Vagina (tissue), 2 donors: ENCODE results near the gene DMGDH. TPM values are rescaled to one million over a fixed set of nuclear protein-coding genes. Genes with fewer than 3 reads are reported as not detected.
A peak's percentile ranks its signal among the peaks of the same experiment; 100 is the strongest.

Experiments
- DNase-seq, 2 donors: peaks; one replicate each; pipeline ENCODE4 v3.0.0-alpha.2; 2017; ENCODE audit errors: extremely low spot score in 2 of 2
- H3K27ac ChIP-seq: fragments of 200-600 bp; sonication (generic); one replicate; pipeline ENCODE4 v1.5.1; 2019
- H3K27me3 ChIP-seq: fragments of 200-600 bp; sonication (generic); one replicate; pipeline ENCODE4 v1.5.1; 2019
- H3K36me3 ChIP-seq, 2 donors: fragments of 200-600 bp; sonication (generic); one replicate each; pipeline ENCODE4 v1.5.1; 2017 to 2019
- H3K4me1 ChIP-seq: fragments of 200-600 bp; sonication (generic); one replicate; pipeline ENCODE4 v1.5.1; 2019
- H3K4me3 ChIP-seq, 2 donors: fragments of 200-600 bp; sonication (generic); 1 replicate in 1 of 2; 2 replicates in 1 of 2; pipeline ENCODE4 v1.5.1; 2016 to 2019
- H3K9me3 ChIP-seq: fragments of 200-600 bp; sonication (generic); one replicate; pipeline ENCODE4 v1.5.1; 2019
- CTCF ChIP-seq, 3 experiments: fragments of 450-650 bp in 2 of 3; fragments of 200-600 bp in 1 of 3; sonication (generic) in 1 of 3; IDR thresholded peaks; one replicate each; pipeline ENCODE4 v1.5.1; 2017 to 2019; ENCODE audit warnings: antibody characterized with exemption in 3 of 3, mild to moderate bottlenecking in 2 of 3, moderate library complexity in 2 of 3
- POLR2A ChIP-seq, 2 donors: fragments of 450-650 bp; IDR thresholded peaks; one replicate each; pipeline ENCODE4 v1.6.1; 2017; ENCODE audit warnings: antibody characterized with exemption in 2 of 2, mild to moderate bottlenecking in 2 of 2, moderate library complexity in 2 of 2
- POLR2AphosphoS5 ChIP-seq, 2 donors: sonication (generic); formaldehyde crosslinking; IDR thresholded peaks; one replicate each; pipeline ENCODE4 v1.9.0; 2017; ENCODE audit warnings: antibody characterized with exemption in 2 of 2, mild to moderate bottlenecking in 2 of 2, low read depth in 1 of 2; ENCODE audit not compliant: insufficient read depth in 1 of 2
- intact Hi-C: fragments of 100-400 bp; cut with DNase I; formaldehyde crosslinking; loops from one replicate; pipeline ENCODE4 v1.15.1; 2023
- total RNA-seq: library from RNA; depleted of rRNA; stranded (reverse); fragments of >200 nt; gene quantifications from one replicate; pipeline ENCODE4 v1.2.3, GENCODE V29; 2016

DMGDH gene
- total RNA-seq, 1 donor from 2014 or later: 4.2 TPM

- no peaks in the 10 kb centered on the region for H3K27me3 ChIP-seq
- TF ChIP-seq POLR2A (IDR thresholded peaks at IDR 0.05): no peak
- no peak for TF ChIP-seq POLR2AphosphoS5 (IDR thresholded peaks at IDR 0.05; ENCODE audit: insufficient read depth in 1 of 2, low read depth in 1 of 2)
- TF ChIP-seq CTCF (IDR thresholded peaks at IDR 0.05): no peak
- H3K36me3 ChIP-seq: no peaks in the 10 kb centered on the region
- no peak for DNase-seq
- no peaks in the 10 kb centered on the region for H3K9me3 ChIP-seq
- H3K4me1 ChIP-seq: no peaks in the 10 kb centered on the region
- H3K4me3 ChIP-seq: no peak overlapping the region
- intact Hi-C loops: no loop called here
- no peak overlapping the region for H3K27ac ChIP-seq
Observed at GRCh38 chr5:79032782-79033181, 36.7 kb downstream of the DMGDH start.

GRCh38 chr5:79032031-79032695, 37.3 kb downstream of the DMGDH start:
- no peaks in the 10 kb centered on the region for H3K4me1 ChIP-seq
- H3K27ac ChIP-seq: no peak overlapping the region
- no peaks in the 10 kb centered on the region for H3K27me3 ChIP-seq
- DNase-seq: no peak
- no peak overlapping the region for H3K4me3 ChIP-seq
- TF ChIP-seq CTCF (IDR thresholded peaks at IDR 0.05): no peak
- TF ChIP-seq POLR2A (IDR thresholded peaks at IDR 0.05): no peak
- no peaks in the 10 kb centered on the region for H3K9me3 ChIP-seq
- H3K36me3 ChIP-seq: no peaks in the 10 kb centered on the region
- intact Hi-C loops: no loop called here

- Histone ChIP-seq H3K27ac (no peak overlapping the region), H3K4me1 (no peaks in the 10 kb centered on the region), H3K4me3 (no peak overlapping the region), H3K27me3 (no peaks in the 10 kb centered on the region), H3K36me3 (no peaks in the 10 kb centered on the region), H3K9me3 (no peaks in the 10 kb centered on the region)
- no peak for TF ChIP-seq CTCF (IDR thresholded peaks at IDR 0.05)
- TF ChIP-seq POLR2AphosphoS5 (IDR thresholded peaks at IDR 0.05; ENCODE audit: insufficient read depth in 1 of 2, low read depth in 1 of 2): no peak
- TF ChIP-seq POLR2A (IDR thresholded peaks at IDR 0.05): no peak
- DNase-seq: no peak
- intact Hi-C loops: no loop called here
Observed at GRCh38 chr5:79031485-79031867, 38.0 kb downstream of the DMGDH start.

- intact Hi-C loops: no loop called here
- Histone ChIP-seq H3K27me3 (no peaks in the 10 kb centered on the region), H3K27ac (no peak overlapping the region), H3K4me3 (no peak overlapping the region), H3K9me3 (no peaks in the 10 kb centered on the region), H3K36me3 (no peaks in the 10 kb centered on the region), H3K4me1 (no peaks in the 10 kb centered on the region)
- TF ChIP-seq POLR2A (IDR thresholded peaks at IDR 0.05) (no peak), POLR2AphosphoS5 (IDR thresholded peaks at IDR 0.05; ENCODE audit: insufficient read depth in 1 of 2, low read depth in 1 of 2) (no peak), CTCF (IDR thresholded peaks at IDR 0.05) (no peak)
- no peak for DNase-seq
Observed at GRCh38 chr5:79030663-79031484, 38.6 kb downstream of the DMGDH start.

- H3K4me3 ChIP-seq: peak overlapping the region in 1 of 2 donors; percentile 30
Observed at GRCh38 chr5:79025054-79025472, 44.4 kb downstream of the DMGDH start.

More at GRCh38 chr5:79025054-79025472, 44.4 kb downstream of the DMGDH start:
- Histone ChIP-seq H3K36me3 (no peaks in the 10 kb centered on the region), H3K27me3 (no peaks in the 10 kb centered on the region), H3K27ac (no peak overlapping the region), H3K4me1 (no peaks in the 10 kb centered on the region), H3K9me3 (no peaks in the 10 kb centered on the region)
- DNase-seq: no peak
- intact Hi-C loops: loop anchor here (5.0 to 10.0 kb wide), 2 partner anchors 102 to 440 kb away; no protein-coding TSS in a partner anchor
- TF ChIP-seq POLR2A (IDR thresholded peaks at IDR 0.05) (no peak), POLR2AphosphoS5 (IDR thresholded peaks at IDR 0.05; ENCODE audit: insufficient read depth in 1 of 2, low read depth in 1 of 2) (no peak), CTCF (IDR thresholded peaks at IDR 0.05) (peak; percentile 76 to 86 (median 86))
